HG02840 (cell line): ENCODE data around the gene EFHC2.

Experiments
- ATAC-seq: cut with Tn5 transposase; IDR thresholded peaks from one replicate; pipeline ENCODE4 v1.9.1; 2021; ENCODE audit warnings: mild to moderate bottlenecking, moderate library complexity, moderate number of reproducible peaks; ENCODE audit not compliant: unreplicated experiment, low FRiP score

Gene EFHC2

DNA sequence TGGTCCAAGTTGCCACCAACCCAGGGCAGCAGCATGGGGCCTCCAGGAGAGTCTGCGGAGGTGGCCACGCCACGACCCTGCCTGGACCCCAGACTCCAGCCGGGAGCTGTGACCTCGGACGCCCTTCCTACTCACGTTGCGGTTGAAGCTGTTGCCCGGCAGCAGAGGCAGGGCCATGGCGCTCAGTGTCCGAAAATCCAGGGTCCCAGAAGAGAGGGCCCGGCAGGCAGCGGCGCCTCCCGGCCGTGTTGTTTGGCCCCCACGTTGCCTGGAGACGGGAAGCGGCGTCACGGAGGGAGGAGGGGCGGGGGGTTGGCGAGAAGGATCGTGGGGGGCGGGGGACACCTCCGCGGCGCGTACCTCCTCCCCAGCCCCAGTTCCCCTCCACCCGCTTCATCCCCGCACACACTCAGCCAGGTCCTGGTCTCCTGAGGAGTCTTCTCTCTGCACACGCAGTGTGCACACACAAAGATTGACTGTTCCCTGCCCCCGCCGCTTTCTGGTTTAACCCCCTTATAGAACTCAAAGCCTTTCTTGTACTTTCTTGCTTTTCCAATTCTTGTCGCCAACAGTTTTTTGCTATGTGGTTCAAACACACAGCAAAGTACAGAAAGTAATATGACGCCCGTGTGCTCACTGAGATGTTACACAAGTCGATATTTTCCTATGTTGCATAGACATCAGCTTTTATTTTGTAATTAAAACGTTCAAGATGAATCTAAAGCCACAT is at the start of gene EFHC2:
EFHC2 (minus strand) TSS at position 261 of the 730 bp plus-strand sequence; CDS start at position 177, 84 bp downstream.
- ATAC-seq = no peak

GRCh38 chrX:44392767-44393166 is 49.3 kb upstream of the EFHC2 start:
- no peak for ATAC-seq

DNA sequence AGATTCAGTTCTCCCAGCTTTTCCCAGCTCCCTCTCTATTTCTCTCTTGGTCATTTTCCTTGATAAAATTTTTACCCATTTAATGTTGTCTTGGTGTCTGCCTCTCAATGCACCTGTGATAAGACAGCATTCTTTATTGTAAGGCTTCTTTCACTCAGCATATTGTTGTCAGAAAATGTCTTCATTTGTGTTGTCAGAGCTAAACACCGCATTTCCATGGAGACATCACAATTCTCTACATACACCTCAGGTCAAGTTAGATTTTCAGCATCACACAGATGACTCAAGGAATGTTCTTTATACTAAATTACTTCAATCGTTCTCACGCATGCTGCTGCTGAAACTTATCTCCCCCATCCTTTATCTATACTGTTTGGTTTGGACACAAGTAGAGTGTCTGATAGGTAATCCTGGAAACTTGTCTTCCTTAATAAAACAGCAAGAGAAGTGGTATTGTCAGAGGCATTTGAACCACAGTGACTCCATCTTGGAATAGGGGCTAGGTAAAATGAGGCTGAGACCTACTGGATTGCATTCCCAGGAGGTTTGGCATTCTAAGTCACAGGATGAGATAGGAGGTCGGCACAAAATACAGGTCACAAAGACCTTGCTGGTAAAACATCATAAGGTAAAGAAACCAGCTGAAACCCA is 41.3 kb upstream of the EFHC2 start:
- no peak for ATAC-seq

GRCh38 chrX:44382871-44383270 is 39.4 kb upstream of the EFHC2 start:
- ATAC-seq = no peak

DNA sequence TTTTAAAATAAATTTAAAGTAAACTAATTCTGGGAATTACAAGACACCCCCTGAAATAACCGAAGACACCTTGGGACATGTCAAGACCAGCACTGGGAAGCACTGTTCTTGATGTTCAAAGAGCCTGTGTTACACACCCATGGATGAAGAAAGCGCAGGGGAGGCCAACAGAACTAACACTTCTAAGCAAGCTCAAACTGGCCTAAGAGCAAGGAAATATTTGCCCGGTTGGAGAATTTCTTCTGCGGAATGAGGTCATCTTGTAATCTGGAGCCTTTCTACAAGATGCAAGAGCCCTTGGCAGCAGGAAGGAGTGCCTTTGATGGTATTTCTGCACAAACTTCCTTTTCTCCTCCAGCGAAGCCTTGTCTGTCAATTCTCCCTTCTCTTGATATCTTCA is 9.3 kb upstream of the EFHC2 start:
- ATAC-seq = no peak

- ATAC-seq = no peak
Observed at GRCh38 chrX:44349561-44349960, 6.1 kb upstream of the EFHC2 start.

GRCh38 chrX:44344687-44345086 is 1.2 kb upstream of the EFHC2 start:
- no peak for ATAC-seq

- ATAC-seq = no peak
Observed at GRCh38 chrX:44344194-44344593, 722 bp upstream of the EFHC2 start.

GRCh38 chrX:44342866-44343265 is 606 bp downstream of the EFHC2 start:
- ATAC-seq = no peak

DNA sequence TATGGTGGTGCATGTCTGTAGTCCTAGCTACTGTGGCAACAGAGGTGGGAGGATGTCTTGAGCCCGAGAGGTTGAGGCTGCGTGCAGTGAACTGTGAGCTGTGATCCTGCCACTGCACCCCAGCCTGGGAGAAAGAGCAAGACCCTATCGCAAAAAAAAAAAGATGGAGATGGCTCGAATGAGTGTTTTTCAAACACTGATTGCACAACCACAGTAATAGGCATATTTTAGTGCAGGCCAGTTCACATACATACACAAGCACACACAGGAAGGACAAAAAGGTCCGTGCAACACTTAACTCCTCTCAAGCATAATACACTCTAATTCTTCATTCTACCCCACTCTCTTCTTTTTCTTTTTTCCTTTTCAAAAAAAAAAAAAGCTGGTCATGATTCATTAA is 5.1 kb downstream of the EFHC2 start:
- no peak for ATAC-seq

DNA sequence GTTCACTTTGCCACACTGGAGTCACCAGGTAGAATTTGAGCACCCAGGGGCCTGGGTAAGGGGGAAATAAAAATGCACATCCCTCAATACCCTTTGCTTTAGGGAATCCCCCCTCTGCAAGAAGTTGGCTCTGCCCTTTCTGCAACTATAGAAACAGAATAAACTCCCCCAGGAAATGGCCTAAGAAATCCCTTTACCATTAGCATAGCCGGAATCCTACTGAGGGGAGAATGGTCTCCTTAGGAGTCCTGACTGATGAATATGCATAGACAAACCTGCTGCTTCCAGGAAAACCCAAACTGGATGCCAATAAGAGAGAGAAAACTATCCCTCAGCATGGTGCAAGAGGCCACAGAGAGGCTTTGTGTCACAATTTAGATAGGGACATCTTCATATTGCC is 11.0 kb downstream of the EFHC2 start:
- ATAC-seq = no peak

GRCh38 chrX:44330227-44330626 is 13.2 kb downstream of the EFHC2 start:
- no peak for ATAC-seq

GRCh38 chrX:44319550-44319949 is 23.9 kb downstream of the EFHC2 start:
- ATAC-seq = no peak

- no peak for ATAC-seq
Observed at GRCh38 chrX:44317181-44317580, 26.3 kb downstream of the EFHC2 start.

DNA sequence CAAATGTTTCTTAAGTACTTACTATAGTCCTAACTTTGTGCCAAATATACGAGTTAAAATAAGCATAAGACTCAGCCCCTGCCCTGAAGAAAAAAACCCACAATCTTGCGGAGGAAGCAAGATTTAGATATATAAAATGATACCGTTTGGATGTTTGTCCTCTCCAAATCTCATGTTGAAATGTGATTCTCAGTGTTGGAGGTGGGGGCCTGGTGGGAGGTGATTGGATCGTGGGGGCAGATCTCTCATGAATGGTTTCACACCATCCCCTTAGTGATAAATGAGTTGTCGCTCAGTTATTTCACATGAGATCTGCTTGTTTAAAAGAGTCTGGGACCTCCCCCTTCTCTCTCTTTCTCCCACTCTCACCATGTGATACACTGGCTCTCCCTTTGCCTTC is 28.7 kb downstream of the EFHC2 start:
- ATAC-seq = no peak

DNA sequence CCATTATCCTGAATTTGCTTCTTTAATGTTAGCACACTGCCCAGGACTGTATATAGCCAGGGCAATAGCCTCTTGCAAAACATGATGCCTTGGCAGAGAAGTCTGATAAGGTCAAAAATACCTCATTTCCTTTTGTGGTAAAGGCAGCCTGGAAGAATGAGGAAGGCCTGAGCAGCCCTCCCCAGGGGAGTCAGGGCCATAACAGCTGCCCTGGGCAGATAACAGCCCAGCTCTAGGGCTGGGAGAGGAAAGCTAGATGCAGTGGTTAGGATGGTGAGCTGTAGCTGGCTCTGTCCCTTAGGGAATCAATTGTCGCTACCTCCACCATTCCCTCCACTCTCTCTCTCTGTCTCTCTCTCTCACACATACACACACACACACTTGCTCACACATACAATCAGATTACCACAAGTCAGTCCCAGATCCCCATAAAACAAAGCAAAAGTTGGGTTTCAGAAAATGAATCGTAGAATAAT is 29.2 kb downstream of the EFHC2 start:
- no peak for ATAC-seq

DNA sequence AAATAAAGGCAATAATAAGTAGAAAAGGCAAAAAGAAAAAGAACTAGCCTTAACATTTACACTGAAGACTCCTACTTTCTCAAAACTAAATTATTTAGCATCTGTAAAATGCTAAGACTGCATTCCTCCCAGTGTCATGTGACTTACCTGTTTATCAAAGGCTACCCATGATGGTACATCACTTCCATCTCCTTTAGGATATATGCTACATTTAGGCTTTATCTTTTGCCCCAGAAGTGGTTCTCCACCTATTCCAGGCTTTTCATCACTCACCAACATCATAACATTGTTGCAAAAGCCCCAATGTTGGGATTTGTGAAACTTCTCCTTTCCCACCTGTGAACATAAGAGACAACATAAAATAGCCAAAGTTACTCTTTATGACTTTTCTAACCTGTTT is 31.1 kb downstream of the EFHC2 start:
- no peak for ATAC-seq

DNA sequence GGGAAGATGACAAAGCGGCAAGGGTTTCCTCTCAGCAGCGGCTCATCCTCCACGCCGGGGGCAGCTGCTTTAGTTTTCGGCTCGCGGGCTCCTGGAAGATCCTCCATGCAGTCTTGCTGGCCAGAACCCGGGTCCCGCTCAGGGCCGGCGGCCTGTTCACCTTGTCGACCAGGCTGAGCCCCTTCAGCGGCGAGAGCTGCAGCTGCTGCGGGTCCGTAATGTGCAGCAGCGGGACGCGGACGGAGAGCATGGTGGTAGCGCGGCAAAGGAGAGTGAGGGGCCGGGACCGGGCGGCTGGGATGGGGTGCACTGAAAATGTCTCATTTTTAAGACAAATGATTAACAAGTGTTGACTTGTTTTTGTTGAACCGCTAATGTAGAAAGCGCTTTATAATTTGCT is 33.2 kb downstream of the EFHC2 start:
- no peak for ATAC-seq

DNA sequence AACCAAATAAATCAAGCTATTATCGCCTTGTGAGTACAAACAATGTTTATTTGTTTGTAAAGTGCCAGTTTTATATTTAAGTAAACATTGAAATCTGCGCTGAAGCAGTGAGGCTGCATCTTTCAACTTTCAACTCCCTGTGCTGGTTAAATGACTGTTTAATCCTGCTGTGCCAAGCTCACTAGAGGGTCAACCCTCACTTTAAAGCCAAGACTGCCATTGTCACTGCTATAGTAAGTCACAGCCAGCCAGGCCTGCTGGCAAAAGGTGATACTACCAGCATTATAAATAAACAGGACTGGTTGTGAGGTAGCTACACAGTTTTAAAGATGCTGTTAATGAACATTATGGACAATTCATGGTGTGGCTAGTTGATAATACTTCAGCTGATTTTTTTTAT is 34.6 kb downstream of the EFHC2 start:
- no peak for ATAC-seq

DNA sequence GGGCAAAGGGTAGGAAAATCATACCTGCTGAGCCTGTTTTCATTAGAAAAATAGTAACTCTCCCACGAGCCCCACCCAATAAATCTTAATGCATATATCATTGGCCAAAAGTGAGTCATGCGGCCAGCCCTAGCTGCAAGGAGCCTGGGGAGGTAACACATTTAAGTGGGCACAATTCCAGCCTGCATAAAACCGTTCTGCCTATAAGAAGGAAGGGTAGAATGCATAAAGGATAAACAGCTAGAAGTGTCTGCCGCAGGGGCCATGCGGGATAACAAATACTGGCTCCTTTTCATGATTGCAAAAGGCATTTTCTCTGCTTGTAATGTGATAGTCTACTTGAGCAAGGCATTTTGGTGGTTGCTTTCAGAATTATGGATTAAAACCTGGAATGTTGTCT is 37.1 kb downstream of the EFHC2 start:
- no peak for ATAC-seq

- ATAC-seq = no peak
Observed at GRCh38 chrX:44305921-44306320, 37.6 kb downstream of the EFHC2 start.

DNA sequence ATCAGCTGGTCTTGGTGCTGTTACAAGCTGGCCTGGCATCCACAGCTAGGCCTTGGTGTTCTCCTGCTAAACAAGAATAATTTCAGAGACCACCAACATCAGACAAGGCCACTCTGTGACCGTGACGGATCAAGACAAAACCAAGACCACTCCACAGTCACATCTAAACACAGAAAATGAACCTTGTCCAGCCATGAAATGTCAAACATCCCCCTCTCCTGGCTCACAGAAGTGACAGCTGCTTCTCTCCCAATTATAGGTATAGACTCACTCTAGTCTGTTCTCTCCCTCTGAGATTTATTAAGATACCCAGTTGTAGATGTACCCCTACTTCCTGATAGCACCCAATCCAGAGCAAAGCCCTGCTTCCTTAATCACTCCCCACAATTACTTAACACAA is 40.4 kb downstream of the EFHC2 start:
- no peak for ATAC-seq
